ENCODE measurements around the gene C11orf24.
A peak's percentile ranks its signal among the peaks of the same experiment; 100 is the strongest.

Gene C11orf24

GRCh38 chr11:68270196-68271022 is 1.4 kb downstream of the C11orf24 start:
- no peak for DNase-seq (ENCODE audit: low spot score)

GRCh38 chr11:68269414-68270081 is 2.2 kb downstream of the C11orf24 start:
- no peak for DNase-seq (ENCODE audit: low spot score)

- no peak for DNase-seq (ENCODE audit: low spot score)
Observed at GRCh38 chr11:68267881-68268240, 3.9 kb downstream of the C11orf24 start.

GRCh38 chr11:68266936-68267880 is 4.6 kb downstream of the C11orf24 start:
- no peak for DNase-seq (ENCODE audit: low spot score)

GRCh38 chr11:68266121-68266891 is 5.5 kb downstream of the C11orf24 start:
- DNase-seq (ENCODE audit: low spot score), result no peak

GRCh38 chr11:68264741-68265540 is 6.8 kb downstream of the C11orf24 start:
- no peak for DNase-seq (ENCODE audit: low spot score)

- DNase-seq (ENCODE audit: low spot score), result no peak
Observed at GRCh38 chr11:68264244-68264643, 7.5 kb downstream of the C11orf24 start.

GRCh38 chr11:68263444-68264035 is 8.2 kb downstream of the C11orf24 start:
- DNase-seq (ENCODE audit: low spot score), result peak; percentile 46

GRCh38 chr11:68262544-68262827 is 9.3 kb downstream of the C11orf24 start:
- DNase-seq (ENCODE audit: low spot score), result no peak

GRCh38 chr11:68261749-68262543 is 9.8 kb downstream of the C11orf24 start:
- no peak for DNase-seq (ENCODE audit: low spot score)

GRCh38 chr11:68261006-68261405 is 10.8 kb downstream of the C11orf24 start:
- no peak for DNase-seq (ENCODE audit: low spot score)

- no peak for DNase-seq (ENCODE audit: low spot score)
Observed at GRCh38 chr11:68260484-68260883, 11.3 kb downstream of the C11orf24 start.

GRCh38 chr11:68259122-68259959 is 12.4 kb downstream of the C11orf24 start:
- no peak for DNase-seq (ENCODE audit: low spot score)

GRCh38 chr11:68258363-68258765 is 13.4 kb downstream of the C11orf24 start:
- DNase-seq (ENCODE audit: low spot score), result no peak

GRCh38 chr11:68257477-68258362 is 14.1 kb downstream of the C11orf24 start:
- peak; percentile 93 for DNase-seq (ENCODE audit: low spot score)

GRCh38 chr11:68256331-68256741 is 15.4 kb downstream of the C11orf24 start:
- no peak for DNase-seq (ENCODE audit: low spot score)

- DNase-seq (ENCODE audit: low spot score), result no peak
Observed at GRCh38 chr11:68255526-68255925, 16.2 kb downstream of the C11orf24 start.

- DNase-seq (ENCODE audit: low spot score), result no peak
Observed at GRCh38 chr11:68254421-68254820, 17.4 kb downstream of the C11orf24 start.
